IgD-negative memory B cell (primary cell): ENCODE measurements around the gene KIF25. TPM values are rescaled to one million over a fixed set of nuclear protein-coding genes. Genes with fewer than 3 reads are reported as not detected.
"Not testable (repeated sequence)": the region's sequence is repeated elsewhere in the genome, so short reads cannot be mapped to it uniquely, and the experiment has no call there.

Experiments used
- H3K27ac Mint-ChIP-seq, 3 donors: one replicate each; pipeline ENCODE4 v1.8.0; 2020 to 2022; ENCODE audit warnings: mild to moderate bottlenecking in 3 of 3, mixed read lengths in 3 of 3, moderate library complexity in 1 of 3
- H3K27me3 Mint-ChIP-seq: one replicate; pipeline ENCODE4 v1.8.0; 2021; ENCODE audit warnings: mixed read lengths
- H3K36me3 Mint-ChIP-seq: one replicate; pipeline ENCODE4 v1.8.0; 2020; ENCODE audit warnings: mild to moderate bottlenecking, mixed read lengths
- H3K4me1 Mint-ChIP-seq, 3 donors: one replicate each; pipeline ENCODE4 v1.8.0; 2020 to 2022; ENCODE audit warnings: mixed read lengths in 3 of 3, mild to moderate bottlenecking in 1 of 3
- H3K4me3 Mint-ChIP-seq, 4 donors: one replicate each; pipeline ENCODE4 v1.8.0; 2020 to 2022; ENCODE audit warnings: mild to moderate bottlenecking in 4 of 4, mixed read lengths in 4 of 4, moderate library complexity in 3 of 4
- H3K9me3 Mint-ChIP-seq, 3 donors: one replicate each; pipeline ENCODE4 v1.8.0; 2020 to 2021; ENCODE audit warnings: mixed read lengths in 3 of 3, mild to moderate bottlenecking in 1 of 3
- polyA plus RNA-seq: library from polyadenylated mRNA; unstranded; fragments of 300-500 nt; fragmentation: Illumina TruSeq; gene quantifications from one replicate; pipeline ENCODE4 v1.2.3, GENCODE V29; 2021

KIF25 gene
- polyA plus RNA-seq, 1 donor from 2014 or later = not detected

GRCh38 chr6:168075787-168076202 lies 78.3 kb downstream of the KIF25 start:
- no peaks in the 10 kb centered on the region for H3K4me1 Mint-ChIP-seq
- H3K27me3 Mint-ChIP-seq = no peaks in the 10 kb centered on the region
- H3K36me3 Mint-ChIP-seq = no peaks in the 10 kb centered on the region
- no peak overlapping the region for H3K4me3 Mint-ChIP-seq
- no peaks in the 10 kb centered on the region for H3K9me3 Mint-ChIP-seq
- no peak overlapping the region for H3K27ac Mint-ChIP-seq

DNA sequence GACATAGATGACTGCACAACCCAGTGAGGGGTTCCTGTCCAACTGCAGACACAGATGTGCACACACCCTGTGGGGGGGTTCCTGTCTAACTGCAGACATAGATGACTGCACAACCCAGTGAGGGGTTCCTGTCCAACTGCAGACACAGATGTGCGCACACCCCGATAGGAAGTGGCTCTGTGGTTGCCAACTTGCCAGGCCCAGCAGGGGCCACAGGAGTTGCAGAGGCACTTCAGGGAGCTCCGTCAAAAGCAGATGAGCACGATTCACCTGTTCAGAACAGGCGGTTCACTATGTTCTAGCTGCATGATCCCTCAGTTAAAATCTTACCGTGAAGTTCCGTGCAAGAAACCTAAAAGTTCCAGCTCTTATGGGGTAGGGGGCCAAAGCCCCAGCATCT lies 79.9 kb downstream of the KIF25 start:
- not testable (repeated sequence) for H3K4me1 Mint-ChIP-seq, H3K9me3 Mint-ChIP-seq, H3K27me3 Mint-ChIP-seq, H3K36me3 Mint-ChIP-seq, H3K27ac Mint-ChIP-seq, H3K4me3 Mint-ChIP-seq

GRCh38 chr6:168078175-168078942 lies 80.9 kb downstream of the KIF25 start:
- Mint-ChIP-seq H3K27ac (no peak overlapping the region), H3K4me1 (no peaks in the 10 kb centered on the region), H3K27me3 (no peaks in the 10 kb centered on the region), H3K4me3 (no peak overlapping the region), H3K36me3 (no peaks in the 10 kb centered on the region), H3K9me3 (no peaks in the 10 kb centered on the region)

GRCh38 chr6:168078943-168079405 lies 81.5 kb downstream of the KIF25 start, which contains the start of gene FRMD1:
Gene FRMD1, minus strand, starts transcription at chr6:168079212. Its CDS starts 118 bp downstream, at chr6:168079094.
- Mint-ChIP-seq H3K9me3 (no peaks in the 10 kb centered on the region), H3K4me3 (no peak within 1 kb of the TSS), H3K27me3 (no peaks in the 10 kb centered on the region), H3K27ac (no peak within 1 kb of the TSS), H3K4me1 (no peaks in the 10 kb centered on the region), H3K36me3 (no peaks in the 10 kb centered on the region)

DNA sequence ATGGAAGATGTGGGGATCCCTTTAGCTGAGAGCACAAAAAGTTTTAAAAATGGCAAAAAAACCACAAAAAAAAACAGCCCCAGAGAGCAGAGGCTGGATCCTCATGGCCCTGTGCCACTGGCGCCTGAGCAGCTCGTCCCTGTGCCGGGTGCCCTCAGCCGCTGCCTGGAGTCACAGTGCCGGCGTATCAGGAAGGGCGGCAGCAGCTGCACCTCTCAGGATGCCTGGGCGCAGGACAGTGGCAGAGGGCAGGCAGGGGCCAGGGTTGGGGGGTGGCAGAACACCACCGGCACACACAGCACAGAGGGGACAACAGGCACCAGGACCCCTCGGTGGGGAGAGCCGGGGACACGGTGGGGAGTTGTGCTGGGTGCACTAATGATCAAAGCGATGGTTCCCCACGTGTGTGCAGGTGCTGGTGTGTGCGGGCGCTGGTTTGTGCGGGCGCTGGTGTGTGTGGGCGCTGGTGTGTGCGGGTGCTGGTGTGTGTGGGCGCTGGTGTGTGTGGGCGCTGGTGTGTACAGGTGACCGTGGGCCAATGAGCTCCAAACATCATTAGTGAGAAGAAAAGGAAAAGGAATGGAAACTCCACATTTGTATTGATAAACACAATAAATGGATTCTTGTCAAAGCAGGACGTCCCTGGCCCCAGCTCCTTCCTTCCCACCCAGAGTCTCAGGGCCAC lies 83.1 kb downstream of the KIF25 start:
- Mint-ChIP-seq H3K36me3 (no peaks in the 10 kb centered on the region), H3K4me1 (no peaks in the 10 kb centered on the region), H3K9me3 (no peaks in the 10 kb centered on the region), H3K27me3 (no peaks in the 10 kb centered on the region), H3K27ac (no peak overlapping the region), H3K4me3 (no peak overlapping the region)

GRCh38 chr6:168081858-168082546 lies 84.5 kb downstream of the KIF25 start:
- no peaks in the 10 kb centered on the region for H3K9me3 Mint-ChIP-seq
- H3K27me3 Mint-ChIP-seq = peaks cover 1% of the 10 kb centered on the region
- no peaks in the 10 kb centered on the region for H3K36me3 Mint-ChIP-seq
- no peaks in the 10 kb centered on the region for H3K4me1 Mint-ChIP-seq
- H3K27ac Mint-ChIP-seq = no peak overlapping the region
- no peak overlapping the region for H3K4me3 Mint-ChIP-seq

DNA sequence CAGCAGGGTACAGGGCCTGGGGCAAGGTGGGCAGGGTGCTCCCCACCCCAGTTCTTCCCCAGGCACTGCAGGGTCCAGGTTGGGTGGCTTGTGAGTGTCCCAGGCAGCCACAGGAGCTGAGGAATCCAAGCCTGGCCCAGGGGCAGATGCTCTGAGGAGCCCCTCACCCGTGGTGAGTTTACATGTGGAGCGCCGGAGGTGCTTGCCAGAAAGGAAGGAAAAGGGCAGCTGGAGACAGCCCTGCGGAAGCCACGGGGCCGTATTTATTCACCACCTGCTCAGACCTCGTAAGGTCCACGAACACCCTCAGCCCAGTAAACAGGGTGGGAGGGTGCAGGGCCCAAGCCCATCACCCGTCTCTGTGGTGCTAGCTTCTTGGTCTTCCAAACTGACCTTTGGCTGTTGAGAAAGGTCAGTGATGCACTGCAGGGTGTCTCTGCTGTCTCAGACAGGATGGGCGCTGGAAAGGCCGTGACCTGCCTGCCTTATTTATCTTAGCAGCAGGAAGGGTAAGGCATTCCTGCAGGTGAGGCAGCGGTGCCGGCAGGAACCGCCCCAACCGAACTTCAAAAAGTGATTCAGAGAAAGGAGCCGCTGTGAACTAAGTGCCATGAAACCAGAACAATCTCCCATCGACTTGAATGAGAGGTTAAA lies 85.5 kb downstream of the KIF25 start:
- H3K36me3 Mint-ChIP-seq = no peaks in the 10 kb centered on the region
- no peak overlapping the region for H3K27ac Mint-ChIP-seq
- no peak overlapping the region for H3K4me3 Mint-ChIP-seq
- no peaks in the 10 kb centered on the region for H3K9me3 Mint-ChIP-seq
- no peaks in the 10 kb centered on the region for H3K4me1 Mint-ChIP-seq
- H3K27me3 Mint-ChIP-seq = peaks cover 1% of the 10 kb centered on the region

- H3K4me1 Mint-ChIP-seq = no peaks in the 10 kb centered on the region
- H3K27ac Mint-ChIP-seq = no peak overlapping the region
- no peaks in the 10 kb centered on the region for H3K9me3 Mint-ChIP-seq
- H3K27me3 Mint-ChIP-seq = peaks cover 1% of the 10 kb centered on the region
- no peak overlapping the region for H3K4me3 Mint-ChIP-seq
- no peaks in the 10 kb centered on the region for H3K36me3 Mint-ChIP-seq
These were observed 86.0 kb downstream of the KIF25 start for GRCh38 chr6:168083514-168083885.

GRCh38 chr6:168084465-168085160 lies 87.1 kb downstream of the KIF25 start:
- H3K4me1 Mint-ChIP-seq = no peaks in the 10 kb centered on the region

DNA sequence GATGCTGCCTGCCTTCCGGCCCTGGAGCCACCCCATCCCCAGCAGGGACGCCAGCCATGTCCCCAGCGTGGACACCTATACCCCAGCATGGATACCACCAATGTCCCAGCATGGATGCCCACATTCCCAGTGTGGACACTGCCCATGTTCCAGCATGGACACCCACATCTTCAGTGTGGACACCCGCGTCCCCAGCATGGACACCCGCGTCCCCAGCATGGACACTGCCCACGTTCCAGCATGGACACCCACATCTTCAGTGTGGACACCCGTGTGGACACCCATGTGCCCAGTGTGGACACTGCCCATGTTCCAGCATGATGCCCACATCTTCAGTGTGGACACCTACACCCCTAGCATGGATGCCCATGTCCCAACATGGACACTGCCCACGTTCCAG lies 88.6 kb downstream of the KIF25 start:
- H3K36me3 Mint-ChIP-seq = no peaks in the 10 kb centered on the region
- no peak overlapping the region for H3K27ac Mint-ChIP-seq
- peaks cover 1% of the 10 kb centered on the region for H3K27me3 Mint-ChIP-seq
- H3K4me1 Mint-ChIP-seq = no peaks in the 10 kb centered on the region
- H3K9me3 Mint-ChIP-seq = peaks cover 0 to 4% (median 0%) of the 10 kb centered on the region in 3 donors
- no peak overlapping the region for H3K4me3 Mint-ChIP-seq

More at GRCh38 chr6:168084465-168085160, 87.1 kb downstream of the KIF25 start:
- Mint-ChIP-seq H3K27ac (no peak overlapping the region), H3K36me3 (no peaks in the 10 kb centered on the region), H3K4me3 (no peak overlapping the region), H3K27me3 (peaks cover 1% of the 10 kb centered on the region), H3K9me3 (no peaks in the 10 kb centered on the region)

GRCh38 chr6:168086616-168087015 lies 89.1 kb downstream of the KIF25 start:
- Mint-ChIP-seq H3K4me1 (no peaks in the 10 kb centered on the region), H3K9me3 (peaks cover 0 to 4% (median 0%) of the 10 kb centered on the region in 3 donors), H3K4me3 (no peak overlapping the region), H3K27me3 (peaks cover 1% of the 10 kb centered on the region), H3K36me3 (no peaks in the 10 kb centered on the region), H3K27ac (no peak overlapping the region)

GRCh38 chr6:168087436-168088160 lies 90.1 kb downstream of the KIF25 start:
- H3K27me3 Mint-ChIP-seq = peaks cover 1% of the 10 kb centered on the region
- H3K4me1 Mint-ChIP-seq = no peaks in the 10 kb centered on the region
- no peak overlapping the region for H3K27ac Mint-ChIP-seq
- H3K4me3 Mint-ChIP-seq = no peak overlapping the region
- H3K9me3 Mint-ChIP-seq = peaks cover 0 to 4% (median 4%) of the 10 kb centered on the region in 3 donors
- no peaks in the 10 kb centered on the region for H3K36me3 Mint-ChIP-seq

DNA sequence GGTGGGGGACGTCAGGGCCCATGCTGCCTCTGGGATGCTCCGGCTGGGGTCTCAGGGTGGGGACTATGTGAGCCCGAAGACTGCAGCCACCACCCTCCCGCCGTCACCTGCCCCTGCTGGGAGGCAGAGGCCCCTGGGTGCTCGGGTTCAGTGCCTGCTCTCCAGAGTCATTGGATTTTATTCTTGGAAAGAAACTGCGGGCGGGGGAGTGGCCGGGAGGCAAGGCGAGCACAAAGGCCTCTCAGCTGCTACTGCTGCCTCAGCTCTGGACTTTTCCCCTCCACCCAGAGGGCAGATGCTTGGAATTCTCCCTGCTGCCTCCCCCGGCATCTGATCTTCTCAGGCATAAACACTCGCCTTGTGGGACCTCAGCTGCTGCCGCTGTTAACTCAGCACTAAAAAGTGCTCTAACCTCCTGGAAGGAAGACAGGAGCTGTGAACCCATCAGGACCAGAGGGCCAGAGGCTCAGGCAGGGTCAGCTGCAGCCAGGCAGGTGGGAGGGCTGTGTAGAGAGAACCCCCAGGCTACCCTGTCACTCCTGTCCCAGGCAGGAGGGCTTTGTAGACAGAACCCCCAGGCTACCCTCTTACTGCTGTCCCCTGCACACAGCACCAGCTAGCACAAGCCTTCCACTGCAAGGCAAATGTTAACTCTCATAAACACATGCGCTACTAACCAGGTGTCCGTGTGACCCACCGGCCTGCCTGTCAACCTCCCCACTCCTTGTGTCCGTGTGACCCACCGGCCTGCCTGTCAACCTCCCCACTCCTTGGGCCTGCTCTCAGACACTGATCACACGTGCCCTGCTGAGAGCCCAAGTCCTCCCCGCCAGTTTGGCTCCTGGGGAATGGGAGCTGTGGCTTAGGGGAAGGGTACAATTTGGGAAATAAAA lies 90.9 kb downstream of the KIF25 start:
- H3K9me3 Mint-ChIP-seq = peaks cover 0 to 4% (median 4%) of the 10 kb centered on the region in 3 donors
- peaks cover 1% of the 10 kb centered on the region for H3K27me3 Mint-ChIP-seq
- no peak overlapping the region for H3K27ac Mint-ChIP-seq
- H3K4me1 Mint-ChIP-seq = no peaks in the 10 kb centered on the region
- no peak overlapping the region for H3K4me3 Mint-ChIP-seq
- H3K36me3 Mint-ChIP-seq = no peaks in the 10 kb centered on the region
